Hematopoietic multipotent progenitor cell treated with erythropoietin and hydrocortisone succinate and interleukin-3 and kit ligand, for 6 days (in vitro differentiated cells): ENCODE results near the gene SKP1.
"Not testable (repeated sequence)": the region's sequence is repeated elsewhere in the genome, so short reads cannot be mapped to it uniquely, and the experiment has no call there.

Experiments
- DNase-seq: peaks from one replicate; pipeline ENCODE4 v3.0.0-alpha.2; 2015

SKP1 gene

GRCh38 chr5:134177369-134178095 is 782 bp upstream of the SKP1 start:
- DNase-seq = peak; percentile 17

- DNase-seq = peak; percentile 48
Measured at GRCh38 chr5:134175921-134176510, 734 bp downstream of the SKP1 start.

DNA sequence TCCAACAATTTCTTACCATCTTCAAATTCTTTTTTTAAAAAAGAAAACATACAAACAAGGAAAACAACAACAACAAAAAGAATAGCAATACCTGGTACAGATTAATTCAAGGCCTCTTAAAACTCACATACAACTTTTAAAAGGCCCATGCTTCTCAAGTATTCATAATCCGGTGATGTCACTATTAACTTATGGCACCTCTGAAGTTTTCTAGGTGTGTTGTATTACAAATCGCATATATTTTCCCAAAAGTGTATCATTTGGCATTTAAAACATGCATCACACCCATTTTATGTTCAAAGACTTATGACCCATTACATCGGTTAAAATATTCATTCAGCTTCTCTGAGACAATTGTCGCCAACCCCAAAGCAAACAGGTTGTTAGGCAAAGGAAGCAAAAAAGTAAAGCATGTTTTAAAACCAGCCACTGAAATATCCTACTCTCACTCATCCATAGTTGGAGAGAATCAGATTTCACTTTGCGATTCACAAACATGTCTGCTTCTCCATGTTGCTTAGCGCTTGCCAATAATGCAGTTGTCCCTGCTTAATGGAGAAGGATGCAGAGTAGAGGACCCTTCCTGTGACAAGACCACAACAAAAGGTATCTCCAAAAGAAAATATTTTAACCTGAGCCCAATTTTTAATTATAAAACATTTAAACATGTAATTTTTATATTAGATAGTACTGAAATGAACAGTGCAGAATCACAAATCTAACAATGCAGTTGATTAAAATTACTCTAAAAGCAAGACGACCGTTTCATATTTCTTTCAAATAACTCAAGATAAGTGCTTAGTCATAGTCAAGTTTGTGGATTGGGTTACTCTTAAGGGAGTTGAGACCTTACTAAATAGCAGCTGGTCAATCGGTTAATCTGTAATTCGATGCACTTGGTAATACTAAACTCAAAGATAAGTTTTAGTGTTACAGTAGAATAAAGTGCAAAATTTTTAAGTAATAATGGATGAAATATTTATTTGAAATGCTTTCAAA is 1.6 kb downstream of the SKP1 start:
- peak; percentile 64 for DNase-seq

GRCh38 chr5:134171972-134172371 is 4.8 kb downstream of the SKP1 start:
- DNase-seq = no peak

DNA sequence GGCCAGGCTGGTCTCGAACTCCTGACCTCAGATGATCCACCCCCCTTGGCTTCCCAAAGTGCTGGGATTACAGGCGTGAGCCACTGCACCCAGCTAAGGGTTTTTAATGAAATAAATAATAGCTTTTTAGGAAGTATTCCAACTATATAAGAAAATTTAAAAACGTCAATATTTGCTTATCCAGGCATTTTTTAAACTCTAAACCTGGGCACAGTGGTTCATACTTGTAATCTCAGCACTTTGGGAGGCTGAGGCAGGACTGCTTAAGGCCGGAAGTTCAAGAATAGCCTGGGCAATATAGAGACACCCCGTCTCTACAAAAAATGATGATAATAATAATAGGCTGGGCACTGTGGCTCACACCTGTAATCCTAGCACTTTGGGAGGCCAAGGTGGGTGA is 14.2 kb downstream of the SKP1 start:
- no peak for DNase-seq

GRCh38 chr5:134161513-134162395 is 15.0 kb downstream of the SKP1 start:
- DNase-seq = no peak

DNA sequence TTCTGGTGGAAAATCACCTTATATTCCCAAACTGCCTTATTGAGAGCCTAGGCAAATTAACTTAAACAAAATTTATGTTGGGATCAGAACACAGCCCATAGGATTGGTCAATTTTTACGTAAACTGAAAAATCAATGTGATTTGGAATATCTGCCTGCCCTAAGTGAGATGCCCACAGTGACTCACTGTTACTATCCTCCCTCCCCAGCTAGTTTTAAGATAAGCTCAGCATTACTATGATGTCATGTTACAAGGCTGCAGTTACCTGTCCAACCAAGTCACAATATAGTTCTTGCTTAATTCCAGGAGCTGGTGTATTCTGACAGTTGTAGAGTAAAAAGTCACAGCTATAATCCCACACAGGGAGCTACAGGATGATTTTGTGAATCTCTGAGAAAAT is 23.1 kb downstream of the SKP1 start:
- DNase-seq = no peak

DNA sequence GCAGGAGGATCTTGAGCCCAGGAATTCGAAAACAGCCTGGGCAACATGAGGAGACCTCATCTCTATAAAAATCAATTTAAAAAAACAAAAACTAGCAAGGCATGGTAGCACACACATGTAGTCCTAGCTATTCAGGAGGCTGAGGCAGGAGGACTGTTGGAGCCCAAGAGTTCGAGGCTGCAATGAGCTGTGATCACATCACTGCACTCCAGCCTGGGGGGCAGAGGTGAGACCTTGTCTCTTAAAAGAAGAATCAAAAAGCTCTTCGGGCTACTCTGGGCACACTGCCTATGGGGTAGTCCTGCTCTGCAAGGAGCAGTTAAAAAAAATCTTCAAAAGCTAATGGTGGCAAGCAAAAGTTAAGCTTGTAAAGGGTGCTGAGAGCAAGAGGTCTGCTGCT is 23.5 kb downstream of the SKP1 start:
- no peak for DNase-seq

DNA sequence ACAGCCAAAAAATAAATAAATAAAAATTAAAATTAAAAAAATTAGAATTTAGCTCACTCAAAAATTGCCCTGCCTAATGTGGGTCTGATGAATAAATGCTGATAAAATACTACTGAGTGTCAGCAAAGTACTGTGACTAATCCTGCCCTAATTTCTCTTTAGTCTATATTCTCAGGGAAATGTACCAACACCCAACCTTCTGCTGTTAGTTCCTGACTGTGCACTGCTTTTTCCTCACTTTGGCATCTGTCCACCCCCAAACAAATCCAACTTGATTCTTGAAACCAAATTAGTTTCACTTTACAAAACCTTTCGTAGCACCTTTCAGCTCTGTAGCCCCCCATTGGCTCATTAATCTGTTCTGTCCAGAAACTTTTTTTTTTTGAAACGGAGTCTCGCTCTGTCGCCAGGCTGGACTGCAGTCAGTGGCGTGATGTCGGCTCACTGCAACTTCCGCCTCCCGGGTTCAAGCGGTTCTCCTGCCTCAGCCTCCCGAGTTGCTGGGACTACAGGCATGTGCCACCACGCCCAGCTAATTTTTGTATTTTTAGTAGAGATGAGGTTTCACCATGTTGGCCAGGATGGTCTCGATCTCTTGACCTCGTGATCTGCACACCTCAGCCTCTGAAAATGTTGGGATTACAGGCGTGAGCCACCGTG is 24.4 kb downstream of the SKP1 start:
- not testable (repeated sequence) for DNase-seq

- no peak for DNase-seq
Measured at GRCh38 chr5:134151723-134152122, 25.0 kb downstream of the SKP1 start.

GRCh38 chr5:134149571-134150303 is 27.0 kb downstream of the SKP1 start:
- DNase-seq = no peak

DNA sequence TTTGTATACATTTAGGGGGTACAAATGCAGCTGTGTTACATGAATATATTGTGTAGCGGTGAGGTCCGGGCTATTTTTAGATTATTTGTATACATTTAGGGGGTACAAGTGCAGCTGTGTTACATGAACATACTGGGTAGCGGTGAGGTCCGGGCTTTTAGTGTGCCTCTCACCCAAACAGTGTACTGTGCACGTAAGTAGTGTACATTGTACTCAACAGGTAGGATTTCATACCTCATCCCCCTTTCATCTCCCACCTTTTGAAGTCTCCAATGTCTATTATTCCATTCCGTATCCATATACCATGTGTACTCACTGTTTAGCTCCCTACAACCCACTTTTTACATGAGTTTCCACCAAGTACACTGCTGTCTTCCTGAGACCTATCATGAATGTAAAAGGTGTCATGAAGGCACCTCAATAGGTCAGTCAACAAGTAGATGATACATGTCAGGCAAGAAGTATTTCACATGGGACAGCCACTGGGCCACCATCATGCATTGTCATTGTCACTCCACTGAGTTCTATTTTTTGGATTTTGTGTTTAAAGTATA is 27.7 kb downstream of the SKP1 start:
- no peak for DNase-seq

DNA sequence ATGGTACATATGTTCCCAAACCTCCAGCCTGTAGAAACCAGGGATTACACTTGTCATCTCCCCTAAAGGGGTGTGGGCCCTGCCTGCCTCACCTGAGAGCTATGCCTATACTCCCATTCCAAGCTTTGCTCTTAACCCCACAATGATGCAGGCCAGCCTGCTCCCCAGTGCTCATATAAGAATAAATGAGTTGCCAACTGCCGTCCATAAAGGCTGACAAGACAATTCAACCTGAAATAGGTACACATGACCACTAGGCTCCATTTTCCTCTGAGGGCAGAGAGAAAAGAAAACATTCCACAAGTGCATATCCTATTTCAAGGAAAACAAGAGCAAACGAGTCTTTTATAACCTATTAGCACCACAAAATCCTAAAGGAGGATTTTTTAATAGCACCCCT is 28.4 kb downstream of the SKP1 start:
- no peak for DNase-seq

DNA sequence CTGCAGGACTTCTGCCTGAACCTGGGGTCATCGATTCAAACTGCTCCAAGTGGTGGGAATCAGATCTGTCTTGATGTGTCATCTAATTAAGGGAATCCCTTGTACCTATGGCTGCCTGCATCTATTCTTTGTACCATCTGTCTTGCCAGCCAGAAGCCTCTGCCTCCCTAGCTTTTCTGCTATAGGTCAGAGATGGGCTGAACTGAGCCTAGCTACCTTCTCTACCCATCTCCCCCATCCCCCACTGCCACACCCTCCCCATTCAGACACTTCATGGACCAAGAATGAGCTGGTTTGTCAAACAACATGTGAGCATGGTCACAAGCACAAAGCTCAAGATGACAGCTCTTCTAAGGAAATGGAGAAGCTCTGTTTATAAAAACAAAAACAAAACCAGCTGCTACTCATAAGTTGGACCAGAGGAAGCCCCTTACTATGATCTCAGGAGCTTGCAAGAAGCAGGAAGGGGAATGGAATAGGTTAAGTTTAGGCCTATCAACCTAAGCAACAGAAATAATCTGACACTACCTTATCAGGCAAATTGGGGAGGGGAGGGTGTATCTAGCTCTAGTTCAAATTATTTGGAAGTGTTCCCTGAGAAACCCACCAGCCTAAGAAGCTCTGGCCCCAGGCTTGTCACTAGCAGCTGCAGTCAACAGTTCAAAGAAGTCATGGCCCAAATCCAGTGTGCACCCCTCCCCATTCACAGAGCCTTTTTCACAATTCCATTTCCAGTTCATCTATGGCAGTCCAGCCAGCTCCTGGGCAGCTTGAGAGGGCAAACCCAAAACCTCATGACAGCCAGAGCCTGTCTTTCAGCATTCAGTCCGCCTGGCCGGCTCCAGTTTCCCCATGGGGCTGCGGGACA is 29.9 kb downstream of the SKP1 start:
- DNase-seq = no peak

DNA sequence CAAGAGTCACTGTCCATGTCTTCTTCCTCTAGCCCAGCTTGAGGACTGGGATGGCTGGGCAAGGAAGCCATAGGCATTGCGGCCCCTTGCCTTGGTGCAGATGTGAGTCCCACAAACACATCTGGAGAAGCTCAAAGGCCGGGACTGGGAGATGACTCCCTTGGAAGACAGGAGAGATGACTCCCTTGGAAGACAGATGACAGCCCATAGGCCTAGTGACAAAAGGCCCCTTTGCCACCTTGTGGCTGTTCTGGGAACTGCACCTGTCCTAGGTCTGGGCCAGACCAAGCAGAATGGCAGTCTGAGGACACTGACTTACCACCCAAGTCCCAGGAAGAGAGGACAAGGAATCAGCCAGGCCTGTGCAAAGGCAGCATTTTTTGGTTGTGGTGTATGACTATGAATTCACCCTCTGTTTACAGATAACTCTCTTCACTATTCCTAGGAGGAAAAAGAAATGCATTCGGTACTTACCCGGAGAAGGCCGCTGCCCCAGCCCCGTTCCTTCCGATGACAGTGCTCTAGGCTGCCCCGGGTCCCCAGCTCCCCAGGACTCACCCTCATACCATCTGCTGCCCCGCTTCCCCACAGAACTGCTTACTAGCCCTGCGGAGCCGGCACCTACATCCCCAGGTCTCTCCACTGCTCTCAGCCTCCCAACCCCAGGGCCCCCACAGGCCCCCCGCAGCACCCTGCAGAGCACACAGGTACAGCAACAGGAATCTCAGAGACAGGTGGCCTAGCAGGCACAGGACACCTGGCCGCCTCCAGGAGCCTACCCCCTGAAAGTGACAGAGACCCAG is 30.8 kb downstream of the SKP1 start:
- peak; percentile 90 for DNase-seq

- no peak for DNase-seq
Measured at GRCh38 chr5:134145041-134145757, 31.6 kb downstream of the SKP1 start.

- DNase-seq = no peak
Measured at GRCh38 chr5:134143944-134144941, 32.5 kb downstream of the SKP1 start.
